ACC112 (cell line): ENCODE data around the gene CLRN2.

ENCODE experiments used
- H2AFZ ChIP-seq: fragments of 200-600 bp; sonication (generic); one replicate; pipeline ENCODE4 v1.6.0; 2017; ENCODE audit warnings: antibody characterized with exemption, low read length; ENCODE audit not compliant: unreplicated experiment
- H3K27ac ChIP-seq: fragments of 200-600 bp; sonication (generic); 2 replicates; pipeline ENCODE4 v1.5.1; 2014; ENCODE audit warnings: low read depth, mild to moderate bottlenecking, antibody characterized with exemption, low read length, moderate library complexity
- H3K27me3 ChIP-seq: fragments of 200-600 bp; sonication (generic); 2 replicates; pipeline ENCODE4 v1.6.1; 2014; ENCODE audit warnings: mild to moderate bottlenecking, antibody characterized with exemption, low read length, moderate library complexity, mixed read lengths; ENCODE audit not compliant: insufficient read depth
- H3K36me3 ChIP-seq: fragments of 200-600 bp; sonication (generic); 2 replicates; pipeline ENCODE4 v1.6.1; 2016; ENCODE audit warnings: mild to moderate bottlenecking, antibody characterized with exemption, low read length, moderate library complexity, mixed read lengths; ENCODE audit not compliant: insufficient read depth
- H3K4me1 ChIP-seq: fragments of 200-600 bp; sonication (generic); one replicate; pipeline ENCODE4 v1.6.1; 2016; ENCODE audit warnings: low read length, mixed read lengths; ENCODE audit not compliant: insufficient read depth, unreplicated experiment, control insufficient read depth
- H3K4me3 ChIP-seq: fragments of 200-600 bp; sonication (generic); 2 replicates; pipeline ENCODE4 v1.5.1; 2014; ENCODE audit warnings: mild to moderate bottlenecking, low read depth, low read length
- H3K79me2 ChIP-seq: fragments of 200-600 bp; sonication (generic); one replicate; pipeline ENCODE4 v1.6.0; 2016; ENCODE audit warnings: low read length; ENCODE audit not compliant: control insufficient read depth, unreplicated experiment, insufficient read depth

The CLRN2 gene

GRCh38 chr4:17545374-17546140 is 30.6 kb downstream of the CLRN2 start:
- Histone ChIP-seq H3K27ac (no peak overlapping the region), H3K4me1 (no peaks in the 10 kb centered on the region), H3K4me3 (no peak overlapping the region), H2AFZ (no peak overlapping the region), H3K27me3 (no peaks in the 10 kb centered on the region), H3K79me2 (no peaks in the 10 kb centered on the region), H3K36me3 (no peaks in the 10 kb centered on the region)

DNA sequence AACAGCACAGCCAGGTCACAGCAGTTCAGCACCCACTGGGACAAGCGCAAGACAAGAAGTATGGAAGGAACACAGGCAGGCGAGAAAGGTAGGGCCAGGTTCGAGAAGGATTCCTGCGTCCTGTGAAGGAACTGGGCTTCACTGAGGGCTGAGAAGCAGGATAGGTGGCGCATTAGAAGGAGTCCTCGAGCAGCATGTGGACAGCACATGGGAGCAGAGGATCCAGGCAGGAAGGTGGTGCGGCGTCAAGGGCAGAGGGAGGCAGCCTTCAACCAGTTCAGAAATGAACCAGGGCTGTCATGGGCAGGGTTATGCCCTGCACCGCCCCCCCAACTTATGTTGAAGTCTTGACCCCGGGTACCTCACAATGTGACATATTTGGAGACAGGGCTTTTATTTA is 31.3 kb downstream of the CLRN2 start:
- H3K36me3 ChIP-seq: no peaks in the 10 kb centered on the region

GRCh38 chr4:17546678-17547077 is 31.7 kb downstream of the CLRN2 start:
- Histone ChIP-seq H3K4me1 (no peaks in the 10 kb centered on the region), H2AFZ (no peak overlapping the region), H3K4me3 (no peak overlapping the region), H3K36me3 (no peaks in the 10 kb centered on the region), H3K27me3 (no peaks in the 10 kb centered on the region), H3K27ac (no peak overlapping the region), H3K79me2 (no peaks in the 10 kb centered on the region)

More for the DNA sequence above, 31.3 kb downstream of the CLRN2 start:
- Histone ChIP-seq H2AFZ (no peak overlapping the region), H3K4me3 (no peak overlapping the region), H3K27ac (no peak overlapping the region), H3K27me3 (no peaks in the 10 kb centered on the region), H3K4me1 (no peaks in the 10 kb centered on the region), H3K79me2 (no peaks in the 10 kb centered on the region)

GRCh38 chr4:17550549-17550948 is 35.6 kb downstream of the CLRN2 start:
- H3K4me1 ChIP-seq: no peaks in the 10 kb centered on the region
- no peak overlapping the region for H3K27ac ChIP-seq
- no peak overlapping the region for H2AFZ ChIP-seq
- H3K36me3 ChIP-seq: no peaks in the 10 kb centered on the region
- no peak overlapping the region for H3K4me3 ChIP-seq
- H3K79me2 ChIP-seq: no peaks in the 10 kb centered on the region
- H3K27me3 ChIP-seq: no peaks in the 10 kb centered on the region

GRCh38 chr4:17552427-17552826 is 37.5 kb downstream of the CLRN2 start:
- no peaks in the 10 kb centered on the region for H3K79me2 ChIP-seq
- no peak overlapping the region for H3K27ac ChIP-seq
- H3K36me3 ChIP-seq: no peaks in the 10 kb centered on the region
- no peaks in the 10 kb centered on the region for H3K27me3 ChIP-seq
- no peaks in the 10 kb centered on the region for H3K4me1 ChIP-seq
- H2AFZ ChIP-seq: no peak overlapping the region
- H3K4me3 ChIP-seq: no peak overlapping the region

GRCh38 chr4:17554568-17554967 is 39.6 kb downstream of the CLRN2 start:
- Histone ChIP-seq H3K4me3 (no peak overlapping the region), H3K4me1 (no peaks in the 10 kb centered on the region), H3K27ac (no peak overlapping the region), H3K27me3 (no peaks in the 10 kb centered on the region), H3K36me3 (no peaks in the 10 kb centered on the region), H2AFZ (no peak overlapping the region), H3K79me2 (no peaks in the 10 kb centered on the region)

DNA sequence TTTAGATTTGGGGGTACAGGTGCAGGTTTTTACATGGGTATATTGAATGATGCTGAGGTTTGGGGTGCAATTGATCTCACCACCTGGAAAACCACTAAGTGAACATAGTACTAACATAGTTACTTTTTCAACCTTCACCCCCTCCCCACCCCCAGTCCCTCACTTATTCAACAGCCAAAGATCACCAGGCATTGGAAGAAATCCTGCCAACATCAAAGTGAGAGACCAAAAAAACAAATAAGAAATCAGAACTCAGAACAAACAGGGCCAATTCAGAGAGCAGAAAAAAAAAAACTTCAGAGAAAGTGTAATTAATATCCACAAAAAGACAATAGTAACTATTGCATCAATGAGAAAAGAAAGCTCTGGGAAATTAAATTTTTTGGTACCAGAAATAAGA is 41.5 kb downstream of the CLRN2 start:
- H3K79me2 ChIP-seq: no peaks in the 10 kb centered on the region
- H3K4me3 ChIP-seq: no peak overlapping the region
- no peaks in the 10 kb centered on the region for H3K36me3 ChIP-seq
- no peaks in the 10 kb centered on the region for H3K27me3 ChIP-seq
- H2AFZ ChIP-seq: no peak overlapping the region
- H3K4me1 ChIP-seq: peaks cover 5% of the 10 kb centered on the region
- no peak overlapping the region for H3K27ac ChIP-seq

DNA sequence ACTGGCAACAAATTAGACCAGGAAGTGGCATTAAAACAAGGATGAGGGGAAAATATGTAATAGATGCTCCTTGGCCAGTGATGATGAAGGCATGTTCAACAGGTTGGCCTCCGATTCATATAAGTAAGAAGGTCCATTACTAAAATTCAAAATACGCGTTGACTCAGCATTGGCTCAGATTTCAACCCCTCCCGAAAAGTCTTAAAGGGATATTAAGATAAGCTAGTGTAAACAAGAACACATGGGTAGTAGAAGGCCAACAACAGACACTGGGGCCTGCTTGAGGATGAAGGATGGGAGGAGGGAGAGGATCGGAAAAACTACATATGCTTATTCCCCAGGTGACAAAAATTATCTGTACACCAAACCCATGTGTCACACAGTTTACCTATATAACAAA is 42.9 kb downstream of the CLRN2 start:
- Histone ChIP-seq H3K36me3 (no peaks in the 10 kb centered on the region), H3K4me1 (peaks cover 10% of the 10 kb centered on the region), H3K27ac (no peak overlapping the region), H3K4me3 (no peak overlapping the region), H3K27me3 (no peaks in the 10 kb centered on the region), H3K79me2 (no peaks in the 10 kb centered on the region), H2AFZ (no peak overlapping the region)

GRCh38 chr4:17558941-17559708 is 44.2 kb downstream of the CLRN2 start:
- H2AFZ ChIP-seq: no peak overlapping the region
- H3K36me3 ChIP-seq: no peaks in the 10 kb centered on the region
- H3K79me2 ChIP-seq: no peaks in the 10 kb centered on the region
- no peak overlapping the region for H3K27ac ChIP-seq
- no peak overlapping the region for H3K4me3 ChIP-seq
- no peaks in the 10 kb centered on the region for H3K27me3 ChIP-seq
- peaks cover 10% of the 10 kb centered on the region for H3K4me1 ChIP-seq

DNA sequence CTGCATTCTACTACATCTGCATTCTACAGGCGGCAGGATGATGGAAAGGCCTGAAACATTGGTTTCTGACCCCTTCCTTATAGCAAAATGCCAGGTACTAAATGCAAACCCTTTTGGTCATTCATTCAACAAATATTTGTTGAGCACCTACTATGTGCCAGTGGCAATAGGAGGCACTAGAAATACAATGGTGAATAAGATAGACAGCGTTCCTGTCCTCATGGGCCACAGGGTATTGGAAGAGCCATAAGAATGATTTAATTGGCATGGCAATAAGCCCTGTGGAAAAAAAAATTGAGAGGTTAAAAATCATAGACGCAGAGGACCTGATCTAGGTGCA is 44.7 kb downstream of the CLRN2 start:
- H3K4me1 ChIP-seq: peaks cover 10% of the 10 kb centered on the region
- no peak overlapping the region for H3K27ac ChIP-seq
- H3K79me2 ChIP-seq: no peaks in the 10 kb centered on the region
- no peaks in the 10 kb centered on the region for H3K27me3 ChIP-seq
- H2AFZ ChIP-seq: no peak overlapping the region
- no peaks in the 10 kb centered on the region for H3K36me3 ChIP-seq
- no peak overlapping the region for H3K4me3 ChIP-seq

DNA sequence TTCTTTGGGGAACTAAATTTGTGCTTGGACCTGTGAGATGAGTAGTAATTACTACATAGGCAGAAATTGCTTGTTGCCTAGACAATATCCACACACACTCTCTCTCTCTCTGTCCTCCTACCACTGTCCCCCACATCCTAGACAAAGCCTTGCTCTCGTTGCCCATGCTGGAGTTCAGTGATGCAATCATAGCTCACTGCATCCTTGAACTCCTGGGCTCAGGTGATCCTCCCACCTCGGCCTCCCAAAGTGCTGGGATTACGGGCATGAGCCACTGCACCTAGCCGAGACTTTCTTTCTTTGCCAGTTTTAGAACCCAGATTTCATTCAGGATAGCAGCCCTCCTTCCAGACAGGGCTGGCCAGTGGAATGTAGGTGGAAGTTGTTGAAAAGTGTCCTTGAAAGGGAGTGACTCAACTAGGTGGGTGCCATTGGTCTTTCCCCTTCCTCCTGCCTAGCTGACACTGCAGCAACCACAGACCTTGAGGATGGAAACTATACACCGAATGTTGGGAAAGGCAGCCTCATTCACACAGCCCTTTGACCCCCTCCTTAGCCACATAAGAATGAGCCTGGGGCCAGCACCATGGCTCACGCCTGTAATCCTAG is 45.2 kb downstream of the CLRN2 start:
- Histone ChIP-seq H2AFZ (no peak overlapping the region), H3K27ac (no peak overlapping the region)

More for the DNA sequence above, 45.2 kb downstream of the CLRN2 start:
- no peaks in the 10 kb centered on the region for H3K27me3 ChIP-seq
- H3K36me3 ChIP-seq: no peaks in the 10 kb centered on the region
- no peak overlapping the region for H3K4me3 ChIP-seq
- peaks cover 10% of the 10 kb centered on the region for H3K4me1 ChIP-seq
- H3K79me2 ChIP-seq: no peaks in the 10 kb centered on the region
